Skeletal muscle satellite cell (primary cell): Measurements from ENCODE around the gene TMC2. TPM values are rescaled to one million over a fixed set of nuclear protein-coding genes. Genes with fewer than 3 reads are reported as not detected.
"Not testable (repeated sequence)": the region's sequence is repeated elsewhere in the genome, so short reads cannot be mapped to it uniquely, and the experiment has no call there.

Experiments used
- H3K27me3 ChIP-seq: 2 replicates; pipeline ENCODE4 v1.7.0; 2013; ENCODE audit warnings: low read length; ENCODE audit not compliant: control insufficient read depth, insufficient read depth
- H3K36me3 ChIP-seq: 2 replicates; pipeline ENCODE4 v1.7.0; 2013; ENCODE audit warnings: mild to moderate bottlenecking, control low read depth, low read length; ENCODE audit not compliant: insufficient read depth
- H3K4me1 ChIP-seq: 2 replicates; pipeline ENCODE4 v1.7.0; 2013; ENCODE audit warnings: low read length; ENCODE audit not compliant: control insufficient read depth, insufficient read depth
- H3K4me2 ChIP-seq: 2 replicates; pipeline ENCODE4 v1.7.0; 2013; ENCODE audit warnings: mild to moderate bottlenecking, low read length
- H3K4me3 ChIP-seq: 2 replicates; pipeline ENCODE4 v1.7.0; 2013; ENCODE audit warnings: low read length
- H3K9ac ChIP-seq: 2 replicates; pipeline ENCODE4 v1.7.0; 2013; ENCODE audit warnings: mild to moderate bottlenecking, low read depth, low read length, moderate library complexity
- H3K9me3 ChIP-seq: replicated peaks from 2 replicates; pipeline ENCODE4 v1.7.0; 2013; ENCODE audit warnings: mild to moderate bottlenecking, control low read depth, low read length
- total RNA-seq: library from RNA; depleted of rRNA; stranded (reverse); fragments of >200 nt; gene quantifications from 2 replicates; pipeline ENCODE4 v1.2.3, GENCODE V29; 2012; rRNA removed

Gene TMC2
- total RNA-seq, result not detected in 2 replicates

GRCh38 chr20:2536560-2536986 lies at the start of gene TMC2:
TSS of gene TMC2 (plus strand) at chr20:2536573. CDS start at chr20:2536622, 49 bp downstream.
- no peaks in the 10 kb centered on the region for H3K9me3 ChIP-seq
- peaks cover 80% of the 10 kb centered on the region for H3K27me3 ChIP-seq
- H3K4me2 ChIP-seq, result no peak within 1 kb of the TSS
- no peak within 1 kb of the TSS for H3K4me3 ChIP-seq
- no peak within 1 kb of the TSS for H3K9ac ChIP-seq
- no peaks in the 10 kb centered on the region for H3K4me1 ChIP-seq
- H3K36me3 ChIP-seq, result no peaks in the 10 kb centered on the region

- H3K4me1 ChIP-seq, H3K9me3 ChIP-seq, H3K27me3 ChIP-seq, H3K4me2 ChIP-seq, H3K9ac ChIP-seq, H3K4me3 ChIP-seq: not testable (repeated sequence)
- H3K36me3 ChIP-seq, result peaks cover 18% of the 10 kb centered on the region
Measured at GRCh38 chr20:2502808-2503384, 33.5 kb upstream of the TMC2 start.

- H3K4me2 ChIP-seq, H3K9me3 ChIP-seq, H3K27me3 ChIP-seq, H3K9ac ChIP-seq, H3K4me3 ChIP-seq, H3K36me3 ChIP-seq: not testable (repeated sequence)
- H3K4me1 ChIP-seq, result peaks cover 10% of the 10 kb centered on the region
Measured at GRCh38 chr20:2504803-2505202, 31.6 kb upstream of the TMC2 start.

GRCh38 chr20:2506426-2506825 lies 29.9 kb upstream of the TMC2 start:
- H3K4me3 ChIP-seq, H3K4me2 ChIP-seq, H3K9ac ChIP-seq, H3K27me3 ChIP-seq, H3K36me3 ChIP-seq, H3K9me3 ChIP-seq: not testable (repeated sequence)
- peaks cover 10% of the 10 kb centered on the region for H3K4me1 ChIP-seq

GRCh38 chr20:2507464-2507863 lies 28.9 kb upstream of the TMC2 start:
- Histone ChIP-seq H3K9ac (peak overlapping the region; percentile 93), H3K4me2 (peak overlapping the region; percentile 96)

GRCh38 chr20:2507875-2508630 lies 28.3 kb upstream of the TMC2 start:
- Histone ChIP-seq H3K4me3 (peak overlapping the region; percentile 87), H3K9ac (peak overlapping the region; percentile 93), H3K4me2 (peak overlapping the region; percentile 96), H3K9me3 (no peaks in the 10 kb centered on the region), H3K4me1 (peaks cover 10% of the 10 kb centered on the region), H3K27me3 (no peaks in the 10 kb centered on the region), H3K36me3 (no peaks in the 10 kb centered on the region)

More at GRCh38 chr20:2507464-2507863, 28.9 kb upstream of the TMC2 start:
- Histone ChIP-seq H3K36me3 (no peaks in the 10 kb centered on the region), H3K4me3 (peak overlapping the region; percentile 87), H3K4me1 (peaks cover 10% of the 10 kb centered on the region), H3K27me3 (no peaks in the 10 kb centered on the region), H3K9me3 (no peaks in the 10 kb centered on the region)

- Histone ChIP-seq H3K4me2 (peak within 1 kb of the TSS; percentile 96), H3K36me3 (no peaks in the 10 kb centered on the region), H3K9ac (peak within 1 kb of the TSS; percentile 93), H3K27me3 (no peaks in the 10 kb centered on the region), H3K4me1 (peaks cover 10% of the 10 kb centered on the region), H3K9me3 (no peaks in the 10 kb centered on the region), H3K4me3 (peak within 1 kb of the TSS; percentile 87)
Measured at GRCh38 chr20:2508631-2509467, 27.5 kb upstream of the TMC2 start, which contains the start of gene ZNF343. TSS of gene ZNF343 (minus strand) at chr20:2508915. CDS start at chr20:2493895, 15,020 bp downstream.

- H3K4me3 ChIP-seq, result peak overlapping the region; percentile 87
- peaks cover 10% of the 10 kb centered on the region for H3K4me1 ChIP-seq
- H3K9me3 ChIP-seq, result no peaks in the 10 kb centered on the region
- H3K27me3 ChIP-seq, result no peaks in the 10 kb centered on the region
- H3K9ac ChIP-seq, result peak overlapping the region; percentile 93
- no peaks in the 10 kb centered on the region for H3K36me3 ChIP-seq
- peak overlapping the region; percentile 96 for H3K4me2 ChIP-seq
Measured at GRCh38 chr20:2509468-2509781, 26.9 kb upstream of the TMC2 start.

- Histone ChIP-seq H3K27me3 (no peaks in the 10 kb centered on the region), H3K9ac (peak overlapping the region; percentile 93), H3K4me2 (peak overlapping the region; percentile 96), H3K9me3 (no peaks in the 10 kb centered on the region), H3K36me3 (no peaks in the 10 kb centered on the region), H3K4me1 (peaks cover 11% of the 10 kb centered on the region), H3K4me3 (no peak overlapping the region)
Measured at GRCh38 chr20:2509794-2510193, 26.6 kb upstream of the TMC2 start.

GRCh38 chr20:2515203-2515602 lies 21.2 kb upstream of the TMC2 start:
- Histone ChIP-seq H3K4me2 (no peak overlapping the region), H3K9ac (no peak overlapping the region), H3K4me3 (no peak overlapping the region), H3K4me1 (peaks cover 11% of the 10 kb centered on the region), H3K27me3 (no peaks in the 10 kb centered on the region), H3K36me3 (no peaks in the 10 kb centered on the region), H3K9me3 (no peaks in the 10 kb centered on the region)

GRCh38 chr20:2516399-2516798 lies 20.0 kb upstream of the TMC2 start:
- no peak overlapping the region for H3K9ac ChIP-seq
- no peaks in the 10 kb centered on the region for H3K27me3 ChIP-seq
- H3K9me3 ChIP-seq, result no peaks in the 10 kb centered on the region
- H3K36me3 ChIP-seq, result no peaks in the 10 kb centered on the region
- peaks cover 11% of the 10 kb centered on the region for H3K4me1 ChIP-seq
- H3K4me2 ChIP-seq, result no peak overlapping the region
- H3K4me3 ChIP-seq, result no peak overlapping the region
